Nucleus accumbens (tissue), 56 donors: ENCODE measurements around the gene EPS15.
"Not testable (repeated sequence)": the region's sequence is repeated elsewhere in the genome, so short reads cannot be mapped to it uniquely, and the experiment has no call there.

Source experiments
- DNase-seq, 56 donors: peaks; one replicate each; lab custom pipeline; 2025; lab: John Stamatoyannopoulos, UW

The EPS15 gene

DNA sequence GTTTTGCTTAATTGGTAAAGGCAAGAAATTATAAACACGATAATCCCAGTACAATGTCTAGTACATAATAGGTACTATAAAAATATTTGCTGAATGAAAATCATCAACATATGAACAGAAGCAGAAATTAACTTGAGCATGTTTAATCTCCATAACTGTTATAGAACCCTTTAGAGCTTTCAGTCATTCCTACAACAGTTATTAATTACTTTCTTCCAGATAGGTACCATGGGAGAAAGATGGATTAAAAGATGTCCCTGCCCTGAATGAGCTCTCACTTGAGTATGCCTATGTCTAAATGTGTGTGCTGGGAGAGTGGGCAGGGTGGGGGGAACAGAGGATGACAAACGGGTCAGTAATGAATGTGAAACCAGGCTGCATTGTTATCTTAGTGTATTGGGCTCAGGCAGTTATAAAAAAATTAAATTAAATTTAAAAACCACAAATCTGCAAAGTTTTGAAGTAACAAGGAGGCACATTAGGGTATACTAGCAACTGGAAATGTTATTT lies 2.4 kb downstream of the EPS15 start:
- DNase-seq = peak in 1 of 56 donors; percentile 11

DNA sequence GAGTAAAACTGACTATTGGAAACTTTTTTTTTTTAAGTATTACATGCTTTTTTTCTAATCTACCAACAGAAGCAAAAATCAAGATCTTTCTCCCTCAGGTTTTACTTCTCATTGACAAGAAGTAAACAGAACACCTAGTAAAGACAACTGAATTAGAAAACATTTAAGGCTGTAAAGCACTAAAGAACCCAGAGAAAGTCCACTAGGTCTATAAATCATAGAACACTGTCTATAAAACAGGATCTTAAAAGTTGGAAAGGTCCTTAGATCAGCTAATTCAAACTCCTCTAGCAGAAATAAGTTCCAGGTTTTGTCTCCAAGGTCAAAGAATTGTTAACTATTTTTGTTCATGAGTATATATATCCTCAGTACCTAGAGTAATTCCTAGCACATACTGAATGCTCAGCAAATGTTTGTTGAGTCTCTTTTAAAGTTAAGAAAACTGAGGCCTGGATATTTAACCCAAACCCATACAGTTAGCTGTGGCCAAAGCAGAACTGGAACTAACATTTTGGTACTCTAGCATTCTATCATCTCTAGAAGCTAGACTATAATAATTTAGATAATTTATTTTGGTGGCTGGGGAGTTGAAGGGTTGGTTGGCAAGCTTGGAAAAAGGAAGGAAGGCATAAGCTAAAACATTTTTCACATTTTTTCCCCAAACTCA lies 3.0 kb downstream of the EPS15 start:
- DNase-seq = no peak

DNA sequence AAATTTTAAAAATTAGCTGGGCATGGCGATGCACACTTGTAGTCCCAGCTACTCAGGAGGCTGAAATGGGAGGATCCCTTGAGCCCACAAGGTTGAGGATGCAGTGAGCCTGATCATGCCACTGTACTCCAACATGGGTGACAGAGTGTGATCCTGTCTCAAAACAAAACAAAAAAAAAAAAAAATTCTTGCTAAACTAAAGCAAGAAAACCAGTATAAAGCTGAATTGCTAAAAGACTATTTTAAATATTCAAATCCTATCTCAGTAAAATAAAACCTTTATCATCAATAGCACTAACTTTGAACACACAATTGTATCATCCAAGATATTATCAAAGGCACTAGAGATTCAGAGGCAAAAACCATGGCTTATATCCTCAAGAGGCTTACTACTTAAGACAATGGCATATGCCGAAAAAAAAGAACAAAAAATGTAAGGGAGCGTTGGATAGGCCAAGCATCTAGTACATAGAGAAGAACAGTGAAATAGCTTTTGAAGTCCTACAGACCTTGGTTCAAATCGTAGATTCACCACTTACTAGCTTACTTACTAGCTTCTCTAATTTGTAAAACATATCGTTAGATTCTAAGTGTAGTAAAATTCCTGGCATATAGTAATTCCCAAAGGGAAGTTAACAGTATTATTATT lies 3.6 kb downstream of the EPS15 start:
- DNase-seq = no peak

DNA sequence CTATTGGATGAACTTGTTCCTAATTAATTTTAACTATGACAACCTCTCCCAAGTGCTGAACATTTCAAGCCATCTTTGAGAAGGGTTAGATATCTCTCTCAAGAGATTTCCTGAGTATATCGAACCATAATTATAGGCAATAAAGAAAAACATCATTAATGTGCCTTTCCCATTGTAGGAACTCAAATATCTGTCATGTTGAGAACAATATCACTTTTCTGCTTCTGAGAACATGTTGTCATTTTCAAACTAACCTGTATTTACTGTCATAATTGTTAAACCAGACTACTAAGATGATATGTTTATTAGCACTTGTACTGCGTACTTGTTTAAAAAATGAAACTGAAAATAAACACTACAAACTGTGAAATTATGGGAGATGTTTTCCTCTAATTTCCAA lies 4.3 kb downstream of the EPS15 start:
- DNase-seq = no peak

DNA sequence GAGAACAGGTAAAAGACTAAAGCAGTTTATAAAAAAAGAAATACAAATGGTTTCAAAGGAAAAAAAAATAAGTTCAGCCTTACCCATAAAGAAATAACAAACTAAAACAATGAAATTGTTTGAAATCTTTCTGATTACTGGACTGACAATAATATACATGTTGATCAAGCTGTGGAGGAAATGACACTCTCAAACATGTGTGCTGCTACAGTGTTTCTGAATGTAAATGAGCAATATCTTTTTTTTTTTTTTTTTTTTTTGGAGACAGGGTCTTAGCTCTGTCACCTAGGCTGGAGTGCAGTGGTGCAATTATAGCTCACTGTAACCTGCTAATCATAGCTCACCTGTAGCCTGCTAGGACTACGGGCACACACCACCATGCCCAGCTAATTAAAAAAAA lies 6.5 kb downstream of the EPS15 start:
- no peak for DNase-seq

DNA sequence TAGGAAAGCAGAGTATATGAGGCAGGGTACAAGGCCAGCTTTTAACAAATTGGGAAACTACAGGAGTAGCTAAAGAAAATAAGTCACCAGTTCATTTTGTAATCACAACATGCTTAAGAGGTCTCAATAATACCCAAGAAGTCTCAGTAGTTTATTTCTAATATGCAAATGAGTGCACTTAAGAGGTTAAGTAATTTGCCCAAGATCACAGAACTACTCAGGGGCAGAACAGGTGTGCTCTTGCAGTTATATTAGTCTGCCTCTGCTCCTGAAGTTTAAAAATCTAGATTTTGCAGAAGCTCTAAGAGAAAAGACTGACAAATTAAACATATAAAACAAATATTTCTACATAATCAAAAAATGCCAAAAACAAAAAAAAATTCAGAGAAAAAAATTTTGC lies 6.9 kb downstream of the EPS15 start:
- no peak for DNase-seq

DNA sequence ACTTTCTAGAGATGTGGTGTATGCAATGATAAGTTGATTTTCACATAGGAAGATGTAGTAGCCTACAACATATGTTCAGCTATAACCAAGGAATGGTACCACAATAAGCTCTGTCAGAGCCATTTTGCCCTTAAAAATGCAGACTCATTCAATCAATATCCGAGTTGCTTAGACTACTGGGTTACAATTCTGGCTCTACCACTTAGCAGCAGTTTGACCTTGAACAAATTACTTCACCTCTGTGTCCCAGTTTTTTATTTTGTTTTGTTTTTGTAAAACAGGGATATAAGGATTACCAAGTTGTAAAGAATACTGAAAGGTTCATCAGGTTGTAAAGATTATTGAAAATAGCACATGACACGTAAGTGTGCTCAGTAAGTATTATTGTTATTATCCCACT lies 9.3 kb downstream of the EPS15 start:
- DNase-seq = no peak

DNA sequence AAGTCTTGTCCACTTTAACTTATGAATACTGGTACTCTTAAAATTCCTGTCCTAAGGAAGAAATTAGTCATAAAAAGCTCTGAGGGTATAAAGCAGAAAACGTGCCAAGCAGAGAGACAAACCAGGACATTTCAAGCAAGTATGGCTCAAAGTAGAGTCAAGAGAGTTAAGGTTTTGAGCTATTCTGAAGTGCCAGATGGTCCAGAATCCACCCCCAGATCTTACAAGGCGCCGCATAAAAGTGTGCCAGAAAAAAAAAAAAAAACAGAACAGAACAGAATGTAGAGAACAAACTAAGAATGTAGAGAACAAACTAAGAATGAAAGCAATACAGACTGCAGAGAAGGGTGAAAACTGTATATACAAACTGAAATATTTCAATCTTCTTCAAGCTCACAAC lies 12.5 kb downstream of the EPS15 start:
- no peak for DNase-seq

DNA sequence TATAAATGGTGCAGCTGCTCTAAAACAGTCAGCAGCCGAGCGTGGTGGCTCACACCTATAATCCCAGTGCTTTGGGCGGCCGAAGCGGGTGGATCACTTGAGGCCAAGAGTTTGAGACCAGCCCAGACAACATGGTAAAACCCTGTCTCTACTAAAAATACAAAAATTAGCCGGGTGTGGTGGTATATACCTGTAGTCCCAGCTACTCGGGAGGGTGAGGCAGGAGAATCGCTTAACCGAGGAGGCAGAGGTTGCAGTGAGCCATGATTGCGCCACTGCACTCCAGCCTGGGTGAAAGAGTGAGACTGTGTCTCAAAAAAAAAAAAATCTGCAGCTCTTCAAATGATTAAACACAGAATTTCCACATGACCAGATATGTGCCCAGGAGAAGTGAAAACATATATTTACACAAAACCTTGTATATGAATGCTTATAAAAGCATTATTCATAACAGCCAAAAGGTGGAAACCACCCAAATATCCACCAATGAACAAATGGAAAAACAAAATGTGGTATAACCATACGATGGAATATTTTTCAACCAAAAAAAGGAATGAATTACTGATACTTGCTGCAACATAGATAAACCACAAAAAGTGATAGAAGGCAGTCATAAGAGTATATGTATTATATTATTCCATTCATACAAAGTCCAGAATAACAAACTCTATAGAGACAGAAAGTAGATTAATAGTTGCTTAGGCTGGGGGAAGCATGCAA lies 14.1 kb downstream of the EPS15 start:
- no peak for DNase-seq

DNA sequence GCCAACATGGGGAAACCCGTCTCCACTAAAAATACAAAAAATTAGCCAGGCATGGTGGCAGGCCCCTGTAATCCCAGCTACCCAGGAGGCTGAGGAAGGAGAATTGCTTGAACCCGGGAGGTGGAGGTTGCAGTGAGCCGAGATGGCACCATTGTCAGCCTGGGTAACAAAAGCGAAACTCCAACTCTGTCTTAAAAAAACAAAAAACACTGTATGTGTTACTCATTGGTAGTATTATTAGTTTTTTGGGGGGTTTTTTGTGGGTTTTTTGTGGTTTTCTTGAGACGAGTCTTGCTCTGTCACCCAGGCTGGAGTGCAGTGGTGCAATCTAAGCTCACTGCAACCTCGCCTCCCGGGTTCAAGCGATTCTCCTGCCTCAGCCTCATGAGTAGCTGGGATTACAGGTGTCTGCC lies 17.8 kb downstream of the EPS15 start:
- DNase-seq = not testable (repeated sequence)

DNA sequence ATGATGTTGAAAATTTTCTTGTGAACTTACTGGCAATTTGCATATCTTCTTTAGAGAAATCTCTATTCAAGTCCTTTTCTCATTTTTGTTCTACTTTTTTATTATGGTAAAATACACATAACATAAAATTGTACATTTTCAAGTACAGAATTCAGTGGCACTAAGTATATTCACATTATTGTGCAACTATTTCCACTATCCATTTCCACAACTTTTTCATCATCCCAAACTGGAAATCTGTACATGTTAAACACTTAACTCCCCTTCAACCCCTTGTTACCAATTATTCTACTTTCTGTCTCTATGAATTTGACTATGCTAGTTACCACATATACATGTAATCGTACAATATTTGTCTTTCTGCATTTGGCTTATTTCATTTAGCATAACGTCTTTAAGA lies 19.4 kb downstream of the EPS15 start:
- DNase-seq = no peak

DNA sequence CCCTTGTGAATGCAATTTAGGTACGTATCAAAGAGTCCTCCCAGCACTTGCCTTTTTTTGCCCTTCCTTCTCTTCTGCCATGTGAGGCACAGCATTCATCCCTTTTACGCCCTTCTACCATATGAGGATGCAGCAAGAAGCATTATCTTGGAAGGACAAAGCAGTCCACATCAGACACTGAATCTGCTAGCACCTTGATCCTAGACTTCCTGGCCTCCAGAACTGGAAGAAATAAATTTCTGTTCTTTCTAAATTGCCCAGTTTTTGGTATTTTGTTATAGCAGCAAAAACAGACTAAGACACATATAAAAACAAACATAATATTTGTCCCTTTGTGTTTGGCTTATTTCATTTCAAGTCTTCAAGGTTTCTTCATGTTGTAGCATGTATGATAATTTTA lies 20.1 kb downstream of the EPS15 start:
- no peak for DNase-seq

DNA sequence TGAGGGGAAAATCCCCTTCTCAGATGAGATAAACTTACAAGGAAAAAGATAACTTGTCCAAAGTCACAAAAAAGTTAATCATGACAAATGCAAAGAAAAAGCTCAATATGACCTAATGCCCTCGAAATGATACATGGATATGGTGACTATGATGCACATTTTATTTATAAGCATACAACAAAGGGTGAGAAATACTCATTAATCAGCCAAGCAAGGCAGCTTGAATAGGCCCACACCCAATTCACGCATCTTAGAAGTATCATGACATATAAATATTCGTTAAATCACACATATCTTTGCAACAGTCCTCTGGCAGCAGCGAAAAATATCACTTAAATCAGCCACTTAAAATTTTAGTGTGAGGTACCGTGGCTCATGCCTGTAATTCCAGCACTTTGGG lies 21.7 kb downstream of the EPS15 start:
- no peak for DNase-seq

DNA sequence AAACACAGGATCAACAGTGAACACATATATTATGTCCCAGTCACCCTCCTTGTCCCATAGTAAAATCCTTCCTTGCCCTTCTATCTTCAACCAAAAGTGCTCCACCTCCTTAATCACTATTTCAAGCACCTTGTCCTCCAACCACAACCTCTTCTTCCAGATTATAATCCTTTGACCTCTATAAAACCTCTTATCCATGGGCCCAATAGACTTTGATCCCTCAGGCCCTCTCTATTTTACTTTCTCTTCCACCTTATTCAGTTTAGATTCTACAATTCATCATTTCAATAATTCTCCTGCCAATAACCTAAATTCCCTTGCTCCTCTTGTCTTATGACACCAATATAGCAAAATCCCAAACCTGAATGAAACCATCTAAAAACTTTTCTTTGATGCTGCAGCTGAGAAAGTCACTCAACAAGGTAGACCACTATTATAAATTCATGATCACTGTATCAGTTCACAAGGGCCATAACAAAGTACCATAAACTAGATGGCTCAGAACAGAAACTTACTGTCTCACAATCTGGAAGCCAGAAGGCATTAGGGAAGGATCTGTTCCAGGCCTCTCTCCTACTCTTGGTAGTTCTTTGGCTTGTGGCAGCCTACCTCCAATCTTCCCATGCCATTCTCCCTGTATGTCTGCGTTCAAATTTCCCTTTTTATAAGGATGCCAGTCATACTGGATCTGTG lies 24.8 kb downstream of the EPS15 start:
- no peak for DNase-seq

DNA sequence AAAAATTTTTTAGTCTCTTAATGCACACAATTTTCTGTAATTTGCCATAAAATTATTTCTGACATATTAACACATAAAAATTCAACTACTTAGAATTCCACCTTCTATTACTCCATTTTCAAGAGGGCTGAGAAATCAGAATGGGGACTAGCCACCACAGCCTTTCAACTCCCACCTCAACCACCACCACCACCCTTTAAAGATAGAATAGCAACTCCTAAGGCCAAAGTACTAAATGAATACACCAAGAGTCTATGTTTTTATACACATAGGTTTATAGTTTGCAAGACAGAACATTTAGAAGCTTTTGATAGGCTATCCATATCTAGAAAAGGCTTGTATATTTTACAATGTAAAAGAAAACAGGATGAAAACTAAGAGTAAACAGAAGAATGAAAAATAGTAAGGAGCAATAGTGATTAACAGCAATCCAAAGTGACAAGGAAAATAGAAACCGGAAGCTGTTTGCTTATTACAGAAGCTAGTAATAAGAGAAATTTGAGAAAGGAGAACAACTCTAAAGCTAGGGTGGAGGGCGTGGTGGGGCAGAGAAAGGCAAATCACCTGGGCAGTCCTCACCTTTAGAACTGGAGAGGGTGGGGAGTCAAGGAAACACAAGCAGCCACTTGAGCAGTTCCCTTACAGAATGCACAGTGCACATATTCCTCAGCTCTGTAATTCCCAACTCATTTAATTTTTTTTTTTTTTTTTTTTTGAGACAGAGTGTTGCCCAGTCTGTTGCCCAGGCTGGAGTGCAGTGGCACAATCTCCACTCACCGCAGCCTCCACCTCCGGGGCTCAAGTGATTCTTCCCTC lies 27.7 kb downstream of the EPS15 start:
- DNase-seq = no peak

DNA sequence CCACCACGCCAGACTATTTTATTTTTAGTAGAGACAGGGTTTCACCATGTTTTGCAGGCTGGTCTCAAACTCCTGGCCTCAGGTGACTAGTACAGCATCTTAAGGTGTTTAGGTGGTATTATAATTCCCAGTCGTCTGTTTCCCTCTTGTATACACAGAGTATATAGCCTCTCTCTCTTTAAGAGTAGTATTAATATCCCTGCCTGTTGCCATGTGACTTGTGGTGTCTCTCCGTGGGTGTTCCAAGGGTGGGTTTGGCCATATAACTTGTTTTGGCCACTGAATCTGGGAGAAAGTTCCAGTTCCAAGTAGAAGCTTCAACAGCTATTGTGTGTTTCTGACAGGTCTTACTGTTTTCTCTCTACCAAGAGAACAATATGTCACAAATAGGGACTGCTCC lies 29.6 kb downstream of the EPS15 start:
- peak in 1 of 56 donors; percentile 0 for DNase-seq

DNA sequence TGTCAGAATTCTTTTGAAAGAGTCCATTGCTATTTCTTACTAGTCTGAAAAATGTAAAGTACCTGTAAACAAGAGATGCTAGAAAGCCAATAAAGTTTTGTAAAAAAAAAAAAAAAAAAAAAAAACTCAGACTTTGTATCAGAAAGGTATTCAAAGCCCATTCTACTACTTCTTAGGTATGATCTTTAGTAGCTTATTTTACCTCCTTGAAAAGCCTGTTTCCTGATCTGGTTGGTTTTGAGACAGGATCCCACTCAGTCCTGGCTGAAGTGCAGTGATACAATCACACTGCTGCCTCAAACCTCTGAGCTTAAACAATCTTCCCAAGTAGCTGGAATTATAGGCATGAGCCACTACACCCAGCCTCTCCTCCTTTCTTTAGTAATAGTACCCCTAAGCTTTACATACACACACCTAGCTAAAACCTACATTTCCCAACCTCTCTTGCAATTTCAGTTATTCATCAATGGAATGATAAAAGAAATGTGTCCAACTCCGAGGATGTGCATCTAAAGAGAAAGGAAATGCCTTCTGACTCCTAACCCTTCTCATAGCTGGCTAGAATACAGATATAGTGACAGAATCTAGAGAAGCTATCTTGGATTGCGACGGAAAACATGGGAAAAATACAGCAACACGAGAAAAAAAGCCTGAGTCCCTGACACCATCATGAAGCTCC lies 30.6 kb downstream of the EPS15 start:
- DNase-seq = no peak

DNA sequence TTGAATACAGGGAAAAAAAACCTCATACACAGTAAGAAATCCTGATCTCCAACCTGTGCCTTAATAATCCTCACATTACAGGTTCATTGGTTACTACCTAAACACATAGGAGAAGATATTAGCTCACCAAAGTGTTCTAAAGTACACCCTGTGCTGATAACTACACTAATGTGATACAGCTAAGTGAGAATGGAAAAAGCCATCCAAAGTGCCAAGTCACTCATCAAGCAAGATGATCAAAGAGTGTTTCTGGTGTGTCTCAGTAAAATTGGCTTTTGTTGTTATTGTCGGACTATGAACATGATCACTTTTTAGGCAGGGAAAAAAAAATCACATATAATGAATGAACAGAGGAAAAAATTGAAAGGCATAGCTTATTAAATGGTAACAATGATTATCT lies 31.4 kb downstream of the EPS15 start:
- no peak for DNase-seq

DNA sequence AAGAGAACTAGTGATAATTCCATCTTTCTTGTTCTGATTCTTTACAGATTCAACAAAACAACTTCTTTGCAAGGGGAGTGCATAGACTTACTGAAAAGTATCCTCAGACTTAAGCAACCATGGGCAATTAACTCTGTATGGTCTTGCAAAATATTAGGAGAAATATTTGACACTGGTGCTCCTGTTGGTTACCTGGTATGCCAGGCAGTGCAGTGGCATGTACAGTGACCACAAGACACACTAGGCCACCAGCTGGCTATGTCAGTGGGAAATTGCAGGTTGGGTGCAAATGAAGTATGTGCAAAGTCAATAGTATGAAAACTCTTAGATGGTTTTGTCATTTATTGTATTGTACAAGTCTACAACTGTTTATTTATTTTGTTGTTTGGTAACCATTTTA lies 34.5 kb downstream of the EPS15 start:
- no peak for DNase-seq

DNA sequence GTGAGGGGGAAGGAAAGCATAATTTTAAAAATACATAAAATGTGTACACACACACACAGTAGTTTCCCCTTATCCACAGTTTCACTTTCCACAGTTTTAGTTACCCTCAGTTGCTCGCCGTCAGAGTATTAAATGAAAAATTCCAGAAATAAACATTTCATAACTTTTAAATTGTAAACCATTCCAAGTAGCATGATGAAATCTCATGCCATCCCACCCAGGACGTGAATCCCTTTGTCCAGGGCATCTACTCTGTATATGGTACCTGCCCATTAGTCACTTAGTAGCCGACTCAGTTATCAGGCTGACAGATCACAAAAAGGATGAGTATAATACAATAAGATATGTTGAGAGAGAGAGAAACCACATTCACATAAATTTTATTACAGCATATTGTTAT lies 36.2 kb downstream of the EPS15 start:
- DNase-seq = no peak
